LNCaP clone FGC (cell line): ENCODE results near the gene NKAIN2.

Experiments
- DNase-seq: peaks from one replicate; pipeline ENCODE4 v3.0.0-alpha.2; 2011; ENCODE audit warnings: low read depth
- H3K4me3 ChIP-seq: 2 replicates; pipeline ENCODE4 v1.5.1; 2011; ENCODE audit warnings: mild to moderate bottlenecking, low read depth, low read length, control low read depth
- TF ChIP-seq, protein P1 (sequence below): IDR thresholded peaks from 2 replicates; pipeline ENCODE4 v1.5.1; 2012; ENCODE audit warnings: mild to moderate bottlenecking; ENCODE audit not compliant: control insufficient read depth, insufficient read depth; ENCODE audit errors: extremely low read depth

NKAIN2 gene

GRCh38 chr6:123848347-123848746 lies 44.7 kb downstream of the NKAIN2 start:
- no peak for DNase-seq
- TF ChIP-seq, protein P1, sequence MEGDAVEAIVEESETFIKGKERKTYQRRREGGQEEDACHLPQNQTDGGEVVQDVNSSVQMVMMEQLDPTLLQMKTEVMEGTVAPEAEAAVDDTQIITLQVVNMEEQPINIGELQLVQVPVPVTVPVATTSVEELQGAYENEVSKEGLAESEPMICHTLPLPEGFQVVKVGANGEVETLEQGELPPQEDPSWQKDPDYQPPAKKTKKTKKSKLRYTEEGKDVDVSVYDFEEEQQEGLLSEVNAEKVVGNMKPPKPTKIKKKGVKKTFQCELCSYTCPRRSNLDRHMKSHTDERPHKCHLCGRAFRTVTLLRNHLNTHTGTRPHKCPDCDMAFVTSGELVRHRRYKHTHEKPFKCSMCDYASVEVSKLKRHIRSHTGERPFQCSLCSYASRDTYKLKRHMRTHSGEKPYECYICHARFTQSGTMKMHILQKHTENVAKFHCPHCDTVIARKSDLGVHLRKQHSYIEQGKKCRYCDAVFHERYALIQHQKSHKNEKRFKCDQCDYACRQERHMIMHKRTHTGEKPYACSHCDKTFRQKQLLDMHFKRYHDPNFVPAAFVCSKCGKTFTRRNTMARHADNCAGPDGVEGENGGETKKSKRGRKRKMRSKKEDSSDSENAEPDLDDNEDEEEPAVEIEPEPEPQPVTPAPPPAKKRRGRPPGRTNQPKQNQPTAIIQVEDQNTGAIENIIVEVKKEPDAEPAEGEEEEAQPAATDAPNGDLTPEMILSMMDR = no peak
- no peak overlapping the region for H3K4me3 ChIP-seq

- DNase-seq = no peak
- H3K4me3 ChIP-seq = no peak overlapping the region
- TF ChIP-seq, protein P1 = no peak
Measured at GRCh38 chr6:123849406-123849805, 45.7 kb downstream of the NKAIN2 start.

- DNase-seq = no peak
- TF ChIP-seq, protein P1 = no peak
- H3K4me3 ChIP-seq = no peak overlapping the region
Measured at GRCh38 chr6:123850555-123850954, 46.9 kb downstream of the NKAIN2 start.

GRCh38 chr6:123854201-123854600 lies 50.5 kb downstream of the NKAIN2 start:
- TF ChIP-seq, protein P1 = no peak
- no peak overlapping the region for H3K4me3 ChIP-seq
- DNase-seq = no peak

DNA sequence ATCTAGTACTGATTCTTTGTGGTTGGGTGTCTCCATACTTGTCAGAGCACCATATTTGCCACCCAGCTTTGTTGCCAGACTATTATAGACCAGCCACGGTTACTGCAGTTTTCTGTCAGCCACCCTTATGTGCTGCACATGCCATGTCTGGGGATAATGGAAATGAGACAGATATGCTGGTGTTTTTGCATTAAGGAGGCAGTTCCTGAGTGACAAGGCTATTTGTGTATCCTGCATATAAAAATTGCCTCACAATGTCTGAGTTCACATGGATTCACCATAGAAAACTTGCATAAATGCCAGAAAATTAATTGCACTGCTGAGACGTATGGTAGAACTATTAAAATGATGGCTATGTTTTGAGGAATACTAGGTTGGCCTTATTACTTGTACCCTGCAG lies 51.8 kb downstream of the NKAIN2 start:
- TF ChIP-seq, protein P1 = no peak
- DNase-seq = no peak
- no peak overlapping the region for H3K4me3 ChIP-seq

DNA sequence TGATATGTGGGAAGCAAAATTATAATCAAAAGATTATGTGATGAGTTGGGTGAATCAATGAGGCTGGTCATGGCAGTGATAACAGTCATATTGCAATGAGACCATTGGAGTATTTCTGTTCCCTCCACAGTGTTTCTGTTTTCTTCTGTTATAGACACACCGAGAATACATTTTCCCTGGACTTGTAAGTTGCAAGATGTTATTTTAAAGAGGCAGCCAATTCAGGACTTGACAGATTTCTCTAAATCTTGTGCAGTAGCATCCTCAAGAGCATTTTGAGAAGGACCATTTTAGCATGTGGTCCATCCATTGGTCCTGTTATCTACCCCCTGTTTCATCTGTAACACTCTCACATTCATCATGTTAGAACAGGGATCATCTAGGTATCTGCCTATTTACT lies 55.6 kb downstream of the NKAIN2 start:
- DNase-seq = no peak
- H3K4me3 ChIP-seq = no peak overlapping the region
- TF ChIP-seq, protein P1 = no peak

DNA sequence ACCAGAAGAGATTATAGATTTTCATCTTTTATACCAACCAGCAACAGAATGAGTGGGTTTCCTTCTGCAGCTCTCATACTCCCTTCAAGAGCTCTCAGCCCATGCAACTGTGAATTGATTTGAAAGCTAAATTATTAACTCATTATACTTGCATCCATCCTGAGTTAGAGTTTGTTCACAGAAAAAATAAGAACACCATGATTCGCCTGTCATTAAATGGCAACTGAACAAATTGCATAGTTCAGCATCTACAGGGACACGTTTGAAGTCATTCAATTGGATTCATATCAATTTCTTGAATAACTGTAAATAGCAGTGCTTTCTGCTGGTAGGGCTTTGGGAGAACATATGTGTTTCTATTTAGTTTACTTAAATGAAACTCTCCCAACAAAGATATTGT lies 65.7 kb downstream of the NKAIN2 start:
- TF ChIP-seq, protein P1 = no peak

More for the DNA sequence above, 65.7 kb downstream of the NKAIN2 start:
- H3K4me3 ChIP-seq = no peak overlapping the region
- DNase-seq = no peak
